ENCODE data around the gene ACO1. TPM values are rescaled to one million over a fixed set of nuclear protein-coding genes. Genes with fewer than 3 reads are reported as not detected.
"Not testable (repeated sequence)": the region's sequence is repeated elsewhere in the genome, so short reads cannot be mapped to it uniquely, and the experiment has no call there.

Gene ACO1
- total RNA-seq, 2 donors from 2014 or later: 35.0 to 50.8 TPM

DNA sequence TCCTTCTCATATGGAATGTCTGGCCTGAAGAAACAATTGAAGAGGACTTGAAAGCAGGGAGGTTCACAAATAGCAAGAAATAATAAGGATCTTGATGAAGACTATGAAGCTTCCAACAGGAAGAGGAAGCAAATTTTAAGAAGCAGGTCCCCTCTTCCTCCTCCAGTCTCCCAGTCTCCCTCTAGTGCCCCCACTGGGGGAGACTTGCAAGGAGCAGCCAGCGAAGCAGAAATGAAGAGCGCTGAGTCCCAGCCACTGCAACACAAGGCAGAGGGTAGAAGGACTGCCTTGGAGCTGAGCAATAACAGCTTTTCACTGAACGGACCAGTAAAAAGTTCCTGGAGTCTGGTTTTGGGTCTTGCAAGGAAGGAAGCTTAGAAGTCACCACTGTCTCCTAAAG lies 32.6 kb upstream of the ACO1 start:
- no peak overlapping the region for H3K9ac ChIP-seq (ENCODE audit: low read depth in 2 of 2, low read length in 2 of 2)
- TF ChIP-seq, protein P1, sequence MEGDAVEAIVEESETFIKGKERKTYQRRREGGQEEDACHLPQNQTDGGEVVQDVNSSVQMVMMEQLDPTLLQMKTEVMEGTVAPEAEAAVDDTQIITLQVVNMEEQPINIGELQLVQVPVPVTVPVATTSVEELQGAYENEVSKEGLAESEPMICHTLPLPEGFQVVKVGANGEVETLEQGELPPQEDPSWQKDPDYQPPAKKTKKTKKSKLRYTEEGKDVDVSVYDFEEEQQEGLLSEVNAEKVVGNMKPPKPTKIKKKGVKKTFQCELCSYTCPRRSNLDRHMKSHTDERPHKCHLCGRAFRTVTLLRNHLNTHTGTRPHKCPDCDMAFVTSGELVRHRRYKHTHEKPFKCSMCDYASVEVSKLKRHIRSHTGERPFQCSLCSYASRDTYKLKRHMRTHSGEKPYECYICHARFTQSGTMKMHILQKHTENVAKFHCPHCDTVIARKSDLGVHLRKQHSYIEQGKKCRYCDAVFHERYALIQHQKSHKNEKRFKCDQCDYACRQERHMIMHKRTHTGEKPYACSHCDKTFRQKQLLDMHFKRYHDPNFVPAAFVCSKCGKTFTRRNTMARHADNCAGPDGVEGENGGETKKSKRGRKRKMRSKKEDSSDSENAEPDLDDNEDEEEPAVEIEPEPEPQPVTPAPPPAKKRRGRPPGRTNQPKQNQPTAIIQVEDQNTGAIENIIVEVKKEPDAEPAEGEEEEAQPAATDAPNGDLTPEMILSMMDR (IDR thresholded peaks at IDR 0.05): no peak
- H3K27ac ChIP-seq: no peak overlapping the region
- no peaks in the 10 kb centered on the region for H3K4me1 ChIP-seq
- H3K36me3 ChIP-seq: no peaks in the 10 kb centered on the region
- no peak overlapping the region for H3K4me3 ChIP-seq
- no peaks in the 10 kb centered on the region for H3K27me3 ChIP-seq
- no peaks in the 10 kb centered on the region for H3K9me3 ChIP-seq
- intact Hi-C loops (cut with DNase I): loop anchor here (10.0 kb wide), 1 partner anchor 57 kb away; no protein-coding TSS in a partner anchor
- no peak for DNase-seq

DNA sequence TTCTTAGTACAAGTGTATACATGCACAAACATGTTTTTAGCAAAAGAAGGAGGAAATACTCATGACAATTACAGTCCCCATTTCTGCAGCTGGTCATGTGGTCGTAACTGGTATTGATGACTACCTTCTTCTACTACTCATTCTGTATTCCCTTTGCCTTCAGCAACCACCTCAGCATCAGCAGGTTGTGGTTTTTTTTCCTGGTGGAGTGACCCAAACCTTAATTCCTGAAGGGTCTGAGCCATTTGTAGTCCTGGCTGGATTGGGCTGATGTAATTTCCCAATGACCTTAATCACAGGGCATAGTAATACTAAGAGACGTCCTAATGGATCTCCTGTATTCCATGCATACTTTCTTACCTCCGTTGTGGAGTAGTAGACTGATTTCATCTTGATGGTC lies 31.0 kb upstream of the ACO1 start:
- H3K27ac ChIP-seq; H3K4me1 ChIP-seq; H3K27me3 ChIP-seq; H3K9me3 ChIP-seq; H3K4me3 ChIP-seq; H3K36me3 ChIP-seq; H3K9ac ChIP-seq (ENCODE audit: low read depth in 2 of 2, low read length in 2 of 2); DNase-seq: not testable (repeated sequence)
- intact Hi-C loops (cut with DNase I): loop anchor here (10.0 kb wide), 1 partner anchor 59 kb away; no protein-coding TSS in a partner anchor

DNA sequence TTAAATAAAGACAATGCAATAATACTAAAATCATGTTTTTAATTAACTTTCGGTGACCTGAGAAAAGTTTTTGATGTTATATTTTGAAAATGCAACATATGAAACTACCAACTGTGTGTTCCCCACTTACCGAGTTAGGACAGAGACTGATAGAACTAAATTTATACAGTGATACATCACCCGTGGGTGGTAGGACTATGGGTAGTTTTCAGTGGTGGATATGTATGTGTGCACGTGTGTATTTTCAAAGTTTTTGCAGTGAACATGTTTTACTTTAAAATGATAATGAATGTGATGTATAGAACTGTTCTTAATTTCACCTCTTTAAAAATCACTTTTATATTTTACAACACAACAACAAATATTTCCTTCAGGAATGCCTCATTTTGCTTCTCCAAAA lies 25.0 kb upstream of the ACO1 start:
- Histone ChIP-seq H3K4me1 (no peaks in the 10 kb centered on the region), H3K4me3 (no peak overlapping the region), H3K27ac (no peak overlapping the region), H3K27me3 (no peaks in the 10 kb centered on the region), H3K9me3 (no peaks in the 10 kb centered on the region), H3K9ac (ENCODE audit: low read depth in 2 of 2, low read length in 2 of 2) (no peak overlapping the region), H3K36me3 (no peaks in the 10 kb centered on the region)
- intact Hi-C loops (cut with DNase I): loop anchor here (10.0 kb wide), 1 partner anchor 65 kb away; no protein-coding TSS in a partner anchor
- no peak for DNase-seq
- TF ChIP-seq, protein P1 (IDR thresholded peaks at IDR 0.05): no peak

DNA sequence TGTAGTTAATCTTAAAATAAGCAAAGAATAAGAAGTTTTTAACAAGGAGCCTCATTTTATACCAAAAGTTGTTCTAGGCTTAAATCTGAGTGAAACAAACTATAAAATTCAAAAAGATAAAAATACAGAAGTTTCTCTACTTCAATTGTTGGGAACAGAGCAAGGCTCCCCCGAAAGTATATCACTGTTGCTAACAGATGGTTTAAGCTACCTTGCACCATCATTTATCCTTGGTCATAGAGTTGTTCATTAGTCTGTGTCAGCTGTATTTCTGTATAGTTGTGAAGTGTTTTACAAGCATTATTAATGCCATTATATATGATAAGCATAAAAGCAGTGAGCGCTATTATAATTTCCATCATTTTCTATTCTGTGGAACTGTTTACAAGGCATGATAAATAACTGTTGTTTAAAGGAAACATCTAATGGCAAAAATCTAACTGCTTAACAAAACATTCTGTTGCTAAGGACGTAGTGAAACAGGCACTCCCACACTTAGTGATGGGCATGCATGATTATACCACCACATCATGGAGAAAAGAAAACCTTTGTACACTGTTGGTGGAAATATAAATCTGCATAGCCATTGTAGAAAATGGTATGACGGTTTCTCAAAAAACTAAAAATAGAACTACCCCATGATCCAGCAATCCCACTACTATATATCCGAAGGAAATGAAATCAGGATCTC lies 23.3 kb upstream of the ACO1 start:
- H3K9me3 ChIP-seq: no peaks in the 10 kb centered on the region
- no peak overlapping the region for H3K4me3 ChIP-seq
- no peak for DNase-seq
- H3K9ac ChIP-seq (ENCODE audit: low read depth in 2 of 2, low read length in 2 of 2): no peak overlapping the region
- H3K27ac ChIP-seq: no peak overlapping the region
- TF ChIP-seq, protein P1 (IDR thresholded peaks at IDR 0.05): no peak
- H3K27me3 ChIP-seq: no peaks in the 10 kb centered on the region
- no peaks in the 10 kb centered on the region for H3K36me3 ChIP-seq
- intact Hi-C loops (cut with DNase I): no loop called here
- no peaks in the 10 kb centered on the region for H3K4me1 ChIP-seq

DNA sequence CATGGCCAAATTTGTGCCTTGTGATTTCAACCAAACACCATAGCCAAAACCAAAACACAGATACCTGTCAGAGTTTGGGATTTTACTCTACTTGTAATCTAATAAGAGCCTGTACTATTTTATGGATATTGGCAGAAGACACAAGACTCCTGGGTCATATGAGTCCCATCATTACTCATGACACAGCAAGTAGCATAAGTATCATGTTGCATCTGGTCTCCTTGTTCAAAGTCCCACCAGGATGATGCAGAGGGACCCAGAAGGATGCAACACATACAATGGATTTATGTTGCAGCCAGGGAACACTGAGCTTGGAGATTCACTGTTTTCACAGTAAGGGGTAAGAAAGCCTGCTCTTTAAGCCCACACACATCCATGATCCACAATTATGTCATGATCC lies 13.2 kb upstream of the ACO1 start:
- intact Hi-C loops (cut with DNase I): no loop called here
- TF ChIP-seq, protein P1 (IDR thresholded peaks at IDR 0.05): no peak
- Histone ChIP-seq H3K4me1 (no peaks in the 10 kb centered on the region), H3K27me3 (no peaks in the 10 kb centered on the region), H3K9me3 (no peaks in the 10 kb centered on the region), H3K4me3 (no peak overlapping the region), H3K36me3 (no peaks in the 10 kb centered on the region), H3K9ac (ENCODE audit: low read depth in 2 of 2, low read length in 2 of 2) (no peak overlapping the region), H3K27ac (no peak overlapping the region)
- DNase-seq: no peak

DNA sequence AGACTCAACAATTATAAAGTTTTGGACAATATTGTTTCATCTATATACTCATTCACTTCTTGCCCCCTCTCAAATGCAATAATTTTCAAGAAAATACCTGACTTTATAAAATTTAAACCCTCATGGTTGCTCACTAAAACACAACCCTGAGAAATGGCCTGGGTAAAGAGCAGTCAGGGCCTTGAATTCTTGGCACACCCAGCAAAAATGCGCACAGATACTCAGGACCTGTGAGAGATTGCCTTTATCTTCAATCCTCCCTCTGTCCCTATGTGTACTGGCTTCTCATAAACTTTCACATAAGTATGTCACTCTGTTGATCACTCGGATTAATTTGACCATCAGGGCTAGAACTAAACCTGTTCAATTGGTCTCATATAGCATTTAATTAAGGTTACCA lies 12.8 kb upstream of the ACO1 start:
- no peaks in the 10 kb centered on the region for H3K36me3 ChIP-seq
- intact Hi-C loops (cut with DNase I): no loop called here

More for the DNA sequence above, 12.8 kb upstream of the ACO1 start:
- DNase-seq: no peak
- no peaks in the 10 kb centered on the region for H3K9me3 ChIP-seq
- H3K9ac ChIP-seq (ENCODE audit: low read depth in 2 of 2, low read length in 2 of 2): no peak overlapping the region
- H3K27me3 ChIP-seq: no peaks in the 10 kb centered on the region
- H3K4me1 ChIP-seq: no peaks in the 10 kb centered on the region
- TF ChIP-seq, protein P1 (IDR thresholded peaks at IDR 0.05): no peak
- no peak overlapping the region for H3K27ac ChIP-seq
- no peak overlapping the region for H3K4me3 ChIP-seq
